PC-9 (cell line): Measurements from ENCODE around the gene RGS3. TPM values are rescaled to one million over a fixed set of nuclear protein-coding genes. Genes with fewer than 3 reads are reported as not detected.

Source experiments
- BruUV-seq: library from RNA; stranded (reverse); fragments of 400-500 nt; replicated peaks from 2 replicates; lab custom pipeline; 2021; lab: Mats Ljungman, UMichigan
- CTCF ChIA-PET: fragments of 300-600 bp; sonication (Branson Sonifier 250); formaldehyde crosslinking; loops from one replicate; lab custom pipeline; 2022; ENCODE audit warnings: antibody characterized with exemption; lab: Charles Lee
- POLR2A ChIA-PET: fragments of 300-600 bp; sonication (Branson Sonifier 250); formaldehyde crosslinking; loops from one replicate; lab custom pipeline; 2022; ENCODE audit warnings: antibody characterized with exemption; ENCODE audit not compliant: unreplicated experiment; lab: Charles Lee
- DNase-seq, 2 experiments: peaks; one replicate each; pipeline versions ENCODE4 v3.0.0 to v3.0.0-alpha.2; 2015 to 2022; ENCODE audit warnings: mixed read lengths in 1 of 2
- H2AFZ ChIP-seq: fragments of 200-600 bp; sonication (generic); 2 replicates; pipeline ENCODE4 v1.8.1; 2017; ENCODE audit warnings: antibody characterized with exemption
- H3F3A ChIP-seq: fragments of 200-600 bp; sonication (generic); 2 replicates; pipeline ENCODE4 v1.8.1; 2017; ENCODE audit warnings: antibody characterized with exemption, mild to moderate bottlenecking, low read depth; ENCODE audit not compliant: insufficient read depth
- H3K27ac ChIP-seq: fragments of 200-600 bp; sonication (generic); 2 replicates; pipeline ENCODE4 v1.6.1; 2016; ENCODE audit warnings: mixed run types
- H3K27me3 ChIP-seq: fragments of 200-600 bp; sonication (generic); 2 replicates; pipeline ENCODE4 v1.6.1; 2016; ENCODE audit warnings: low read depth, mixed run types; ENCODE audit not compliant: insufficient read depth
- H3K36me3 ChIP-seq: fragments of 200-600 bp; sonication (generic); 2 replicates; pipeline ENCODE4 v1.6.1; 2016; ENCODE audit warnings: low read depth, mixed run types
- H3K4me1 ChIP-seq: fragments of 200-600 bp; sonication (generic); replicated peaks from 2 replicates; pipeline ENCODE4 v1.6.1; 2016; ENCODE audit warnings: mixed run types; ENCODE audit not compliant: insufficient read depth
- H3K4me2 ChIP-seq: fragments of 200-600 bp; sonication (generic); 2 replicates; pipeline ENCODE4 v1.6.1; 2017; ENCODE audit warnings: mixed run types
- H3K4me3 ChIP-seq: fragments of 200-600 bp; sonication (generic); 2 replicates; pipeline ENCODE4 v1.6.1; 2016; ENCODE audit warnings: mixed run types
- H3K79me2 ChIP-seq: fragments of 200-600 bp; sonication (generic); 2 replicates; pipeline ENCODE4 v1.6.1; 2017; ENCODE audit warnings: low read depth, mixed run types
- H3K9me2 ChIP-seq: fragments of 200-600 bp; sonication (generic); 2 replicates; pipeline ENCODE4 v1.8.1; 2017; ENCODE audit warnings: mild to moderate bottlenecking; ENCODE audit not compliant: insufficient read depth
- H3K9me3 ChIP-seq: fragments of 200-600 bp; sonication (generic); 2 replicates; pipeline ENCODE4 v1.8.1; 2016; ENCODE audit warnings: low read depth; ENCODE audit not compliant: insufficient read depth
- H4K20me1 ChIP-seq: fragments of 200-600 bp; sonication (generic); 2 replicates; pipeline ENCODE4 v1.8.1; 2017; ENCODE audit not compliant: insufficient read depth
- CTCF ChIP-seq: fragments of 200-600 bp; sonication (generic); conservative IDR thresholded peaks from 2 replicates; pipeline ENCODE4 v1.6.1; 2017; ENCODE audit warnings: mixed run types, antibody characterized with exemption, mild to moderate bottlenecking, moderate library complexity
- EZH2 ChIP-seq: fragments of 200-600 bp; sonication (generic); IDR thresholded peaks from 2 replicates; pipeline ENCODE4 v1.8.0; 2017; ENCODE audit warnings: antibody characterized with exemption, low read depth
- intact Hi-C: fragments of 100-400 bp; cut with micrococcal nuclease; formaldehyde crosslinking; loops from one replicate; pipeline ENCODE4 v1.10.0; 2022; ENCODE audit not compliant: unreplicated experiment
- total RNA-seq: library from RNA; stranded (reverse); gene quantifications from 2 replicates; pipeline ENCODE4 v1.2.3, GENCODE V29; 2021

Gene RGS3
- total RNA-seq, 1 experiment from 2014 or later, result 75.8 TPM

DNA sequence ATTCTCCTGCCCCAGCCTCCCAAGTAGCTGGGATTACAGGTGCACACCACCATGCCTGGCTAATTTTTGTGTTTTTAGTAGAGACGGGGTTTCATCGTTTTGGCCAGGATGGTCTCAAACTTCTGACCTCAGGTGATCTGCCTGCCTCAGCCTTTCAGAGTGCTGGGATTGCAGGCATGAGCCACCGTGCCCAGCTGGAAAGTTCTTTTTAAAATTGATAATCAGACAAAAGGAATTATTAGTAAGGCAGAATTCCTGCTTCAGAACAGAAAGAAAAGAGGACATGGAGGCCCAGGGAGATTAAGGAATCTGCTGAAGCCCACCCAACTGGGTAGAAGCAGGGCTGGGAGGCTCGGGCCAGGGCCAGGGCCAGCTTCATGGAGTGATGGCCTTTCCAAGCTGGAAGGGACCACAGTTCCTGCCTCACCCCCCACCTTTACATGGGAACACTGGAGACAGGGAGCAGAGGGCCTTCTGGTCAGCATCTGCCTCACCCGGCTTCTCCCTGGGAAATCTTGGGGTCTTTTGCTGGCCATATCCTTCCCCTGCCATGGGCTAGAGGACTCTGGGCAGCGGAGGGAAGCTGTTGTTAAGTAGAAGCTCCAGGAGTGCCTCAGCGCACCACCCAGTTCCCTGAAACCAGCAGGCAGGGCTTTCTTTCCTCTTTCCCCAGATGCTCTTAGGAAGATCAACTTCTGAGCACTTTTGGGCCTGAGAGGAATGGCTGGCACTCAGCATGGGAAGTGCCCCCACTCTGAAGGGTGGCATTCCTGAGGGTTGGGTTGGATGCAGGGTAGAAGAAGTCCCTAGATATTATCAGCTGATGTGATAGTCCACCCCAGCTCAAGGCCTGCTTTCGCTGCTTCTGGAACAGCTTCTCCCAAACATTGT is 70.1 kb downstream of the RGS3 start:
- no peak for TF ChIP-seq CTCF
- no peak for TF ChIP-seq EZH2
- no peak overlapping the region for H3K4me2 ChIP-seq
- H3K9me3 ChIP-seq, result no peaks in the 10 kb centered on the region
- H4K20me1 ChIP-seq, result no peaks in the 10 kb centered on the region
- H2AFZ ChIP-seq, result no peak overlapping the region
- intact Hi-C loops, result no loop called here
- H3K79me2 ChIP-seq, result no peaks in the 10 kb centered on the region
- H3K27me3 ChIP-seq, result no peaks in the 10 kb centered on the region
- H3K4me1 ChIP-seq, result no peaks in the 10 kb centered on the region
- peak in 1 of 2 experiments; percentile 34 for DNase-seq
- no peak overlapping the region for H3K27ac ChIP-seq
- H3K4me3 ChIP-seq, result no peak overlapping the region
- no peaks in the 10 kb centered on the region for H3K36me3 ChIP-seq
- no peaks in the 10 kb centered on the region for H3F3A ChIP-seq
- POLR2A ChIA-PET, result no interaction called here
- no peaks in the 10 kb centered on the region for H3K9me2 ChIP-seq
- no TSS peak for BruUV-seq
- CTCF ChIA-PET, result no interaction called here

DNA sequence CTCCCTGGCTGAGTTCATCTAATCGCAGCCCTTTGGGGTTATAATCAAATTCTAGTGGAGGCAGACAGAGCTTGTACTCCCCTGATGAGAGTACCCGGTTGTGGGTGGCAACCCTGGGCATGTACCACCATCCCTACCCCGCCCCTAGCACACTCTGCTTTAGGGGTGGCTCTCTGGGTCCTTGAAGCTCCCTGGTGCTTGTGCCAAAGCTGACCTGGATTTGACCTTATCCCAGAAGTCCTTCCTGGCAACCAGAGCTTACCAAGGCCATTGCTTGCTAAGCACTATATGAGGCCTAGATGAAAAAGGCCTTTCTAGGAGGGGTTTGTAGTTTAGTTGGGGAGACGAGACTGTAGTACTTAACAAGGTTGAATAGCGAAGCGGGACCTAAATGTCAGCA is 72.2 kb downstream of the RGS3 start:
- Histone ChIP-seq H3K36me3 (no peaks in the 10 kb centered on the region), H3K9me3 (no peaks in the 10 kb centered on the region), H3K9me2 (no peaks in the 10 kb centered on the region), H3K27ac (no peak overlapping the region), H3F3A (no peaks in the 10 kb centered on the region), H3K4me2 (no peak overlapping the region), H3K79me2 (no peaks in the 10 kb centered on the region), H2AFZ (no peak overlapping the region), H4K20me1 (no peaks in the 10 kb centered on the region), H3K4me1 (no peaks in the 10 kb centered on the region), H3K4me3 (no peak overlapping the region), H3K27me3 (no peaks in the 10 kb centered on the region)
- no peak for DNase-seq
- no peak for TF ChIP-seq CTCF
- CTCF ChIA-PET, result no interaction called here
- BruUV-seq, result no TSS peak
- intact Hi-C loops, result no loop called here
- POLR2A ChIA-PET, result no interaction called here

GRCh38 chr9:113536166-113536482 is 72.6 kb downstream of the RGS3 start:
- Histone ChIP-seq H3K27ac (no peak overlapping the region), H3K27me3 (no peaks in the 10 kb centered on the region), H3K4me2 (no peak overlapping the region), H3K36me3 (no peaks in the 10 kb centered on the region), H2AFZ (no peak overlapping the region), H3K9me2 (no peaks in the 10 kb centered on the region), H3F3A (no peaks in the 10 kb centered on the region), H3K9me3 (no peaks in the 10 kb centered on the region), H3K4me3 (no peak overlapping the region), H3K4me1 (no peaks in the 10 kb centered on the region), H3K79me2 (no peaks in the 10 kb centered on the region), H4K20me1 (no peaks in the 10 kb centered on the region)
- BruUV-seq, result no TSS peak
- DNase-seq, result no peak
- TF ChIP-seq EZH2 (no peak), CTCF (no peak)
- POLR2A ChIA-PET, result no interaction called here
- CTCF ChIA-PET, result no interaction called here
- intact Hi-C loops, result no loop called here
